ENCODE data around the gene FAM114A1.

The FAM114A1 gene

DNA sequence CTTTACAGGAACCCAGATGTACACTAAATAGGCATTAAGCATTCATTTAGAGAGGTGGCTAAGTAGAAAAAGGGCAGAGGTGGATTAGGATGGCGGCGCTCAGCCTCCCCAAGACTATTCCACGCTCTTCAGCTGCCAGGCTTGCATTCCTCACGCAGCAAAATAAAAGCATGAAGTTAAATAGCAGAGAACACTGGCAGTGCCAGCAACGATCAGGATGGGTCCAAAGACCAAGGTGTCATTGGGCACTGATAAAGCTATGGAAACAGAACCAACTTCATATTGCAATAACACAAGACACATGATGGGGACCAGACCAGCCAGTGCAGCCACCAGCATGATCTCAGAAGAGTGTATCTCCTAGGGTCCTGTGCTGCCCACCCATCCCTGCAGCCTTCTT, 122.6 kb downstream of the FAM114A1 start:
- TF ChIP-seq SUZ12 (IDR thresholded peaks at IDR 0.05; ENCODE audit: extremely low read depth, insufficient read depth, insufficient read length) (no peak), YY1 (IDR thresholded peaks at IDR 0.05; ENCODE audit: insufficient read depth, insufficient read length) (no peak), ZNF274 (IDR thresholded peaks at IDR 0.05; ENCODE audit: low read depth, low read length) (no peak)
- no peak for DNase-seq (ENCODE audit: low read depth, low spot score)
- no peaks in the 10 kb centered on the region for H3K9me3 ChIP-seq (ENCODE audit: insufficient read depth, low read length)

DNA sequence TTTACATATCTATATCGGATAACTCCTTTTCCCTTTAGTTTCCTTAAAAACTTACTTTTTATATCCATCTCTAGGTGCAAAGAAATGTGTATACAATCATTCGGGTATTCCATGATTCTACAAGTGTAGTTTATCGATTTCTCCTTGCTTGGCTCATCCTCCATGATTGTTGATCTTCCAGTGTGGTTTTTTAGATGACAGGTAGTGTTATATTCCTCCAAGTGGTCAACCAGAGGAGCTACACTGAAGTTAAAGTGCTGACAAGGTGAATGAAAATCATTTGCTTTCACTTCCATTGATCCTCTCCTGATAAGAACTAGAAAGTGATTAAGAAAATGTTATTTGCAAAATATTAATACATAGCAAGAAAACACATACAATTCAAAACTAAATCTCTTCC, 126.1 kb downstream of the FAM114A1 start:
- Histone ChIP-seq H3K36me3 (ENCODE audit: insufficient read depth, insufficient read length, low read length) (no peaks in the 10 kb centered on the region), H3K4me1 (ENCODE audit: insufficient read depth, insufficient read length) (no peaks in the 10 kb centered on the region), H3K4me3 (ENCODE audit: insufficient read length, low read depth) (no peak overlapping the region), H3K9me3 (ENCODE audit: insufficient read depth, low read length) (no peaks in the 10 kb centered on the region), H3K9ac (ENCODE audit: insufficient read length, low read depth) (no peak overlapping the region), H3K27me3 (ENCODE audit: insufficient read depth, insufficient read length) (no peaks in the 10 kb centered on the region)
- TF ChIP-seq YY1 (IDR thresholded peaks at IDR 0.05; ENCODE audit: insufficient read depth, insufficient read length) = no peak
- TF ChIP-seq ZNF274 (IDR thresholded peaks at IDR 0.05; ENCODE audit: low read depth, low read length) = no peak
- no peak for TF ChIP-seq SUZ12 (IDR thresholded peaks at IDR 0.05; ENCODE audit: extremely low read depth, insufficient read depth, insufficient read length)
- DNase-seq (ENCODE audit: low read depth, low spot score) = no peak

More for the DNA sequence above, 122.6 kb downstream of the FAM114A1 start:
- H3K27me3 ChIP-seq (ENCODE audit: insufficient read depth, insufficient read length) = no peaks in the 10 kb centered on the region
- H3K36me3 ChIP-seq (ENCODE audit: insufficient read depth, insufficient read length, low read length) = no peaks in the 10 kb centered on the region
- no peak overlapping the region for H3K9ac ChIP-seq (ENCODE audit: insufficient read length, low read depth)
- H3K4me1 ChIP-seq (ENCODE audit: insufficient read depth, insufficient read length) = no peaks in the 10 kb centered on the region
- no peak overlapping the region for H3K4me3 ChIP-seq (ENCODE audit: insufficient read length, low read depth)

GRCh38 chr4:38994135-38994534, 126.5 kb downstream of the FAM114A1 start:
- Histone ChIP-seq H3K4me1 (ENCODE audit: insufficient read depth, insufficient read length) (no peaks in the 10 kb centered on the region), H3K36me3 (ENCODE audit: insufficient read depth, insufficient read length, low read length) (no peaks in the 10 kb centered on the region), H3K4me3 (ENCODE audit: insufficient read length, low read depth) (no peak overlapping the region), H3K9me3 (ENCODE audit: insufficient read depth, low read length) (peaks cover 3% of the 10 kb centered on the region; the same call in 1 of the 2 replicates), H3K9ac (ENCODE audit: insufficient read length, low read depth) (no peak overlapping the region), H3K27me3 (ENCODE audit: insufficient read depth, insufficient read length) (no peaks in the 10 kb centered on the region)
- TF ChIP-seq YY1 (IDR thresholded peaks at IDR 0.05; ENCODE audit: insufficient read depth, insufficient read length) = no peak
- TF ChIP-seq ZNF274 (IDR thresholded peaks at IDR 0.05; ENCODE audit: low read depth, low read length) = no peak
- no peak for TF ChIP-seq SUZ12 (IDR thresholded peaks at IDR 0.05; ENCODE audit: extremely low read depth, insufficient read depth, insufficient read length)
- no peak for DNase-seq (ENCODE audit: low read depth, low spot score)

All from NT2/D1 (cell line).